Measurements from ENCODE around the gene INSIG2. TPM values are rescaled to one million over a fixed set of nuclear protein-coding genes. Genes with fewer than 3 reads are reported as not detected.

Gene INSIG2
- polyA plus RNA-seq, 1 donor (not counting 4 experiments of a cell fraction or from before 2014, with no cell fraction given) = 28.6 TPM

DNA sequence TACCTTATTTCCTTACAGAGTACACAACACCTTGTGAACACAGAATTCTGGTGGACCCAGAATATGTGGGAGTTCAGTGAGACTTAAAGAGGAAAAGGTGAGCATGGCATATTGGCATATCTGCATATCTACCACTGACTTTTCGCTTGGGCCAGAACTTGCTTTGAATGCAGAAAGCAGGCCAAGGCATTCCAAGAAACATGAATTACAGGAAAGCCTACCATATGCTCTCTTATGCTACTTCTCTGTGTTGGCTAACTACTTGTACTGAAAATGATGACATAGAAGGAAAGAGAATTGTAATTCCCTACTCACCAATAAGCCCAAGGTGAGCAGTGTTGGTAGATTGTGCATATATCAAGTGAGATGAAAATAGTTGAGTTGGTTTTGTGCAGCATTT is 43.0 kb upstream of the INSIG2 start:
- H3K4me1 ChIP-seq (ENCODE audit: control insufficient read depth, extremely low read depth, insufficient read depth, low read length) = peaks cover 9% of the 10 kb centered on the region
- H3K9me3 ChIP-seq (ENCODE audit: control insufficient read depth, low read depth, low read length) = no peaks in the 10 kb centered on the region
- DNase-seq (ENCODE audit: low read depth, low spot score) (no peak), FAIRE-seq (no peak)
- H3K36me3 ChIP-seq (ENCODE audit: control insufficient read depth in 2 of 2, extremely low read depth in 1 of 2, insufficient read depth in 2 of 2, low read length in 2 of 2) = no peaks in the 10 kb centered on the region
- peaks cover 5% of the 10 kb centered on the region for H3K27me3 ChIP-seq (ENCODE audit: control insufficient read depth, extremely low read depth, insufficient read depth, low read length)
- dilution Hi-C loops (cut with MboI; ENCODE audit: extremely low pct_ligation_motif_present, low sequenced_read_pairs) = no loop called here
- H3K27ac ChIP-seq (ENCODE audit: control insufficient read depth, insufficient read depth, low read length) = no peak overlapping the region
- no peak overlapping the region for H3K9ac ChIP-seq (ENCODE audit: control insufficient read depth, extremely low read depth, insufficient read depth, low read length)
- no peak overlapping the region for H3K4me2 ChIP-seq (ENCODE audit: control insufficient read depth, extremely low read depth, insufficient read depth, low read depth, low read length)
- H2AFZ ChIP-seq (ENCODE audit: control insufficient read depth, low read length) = no peak overlapping the region
- H4K20me1 ChIP-seq (ENCODE audit: control insufficient read depth, extremely low read depth, insufficient read depth, low read length) = no peaks in the 10 kb centered on the region
- no peaks in the 10 kb centered on the region for H3K9me1 ChIP-seq (ENCODE audit: control insufficient read depth, extremely low read depth, insufficient read depth, low read length)
- no peak for TF ChIP-seq EZH2 (IDR thresholded peaks at IDR 0.05; ENCODE audit: low read length)
- TF ChIP-seq CTCF (optimal IDR thresholded peaks at IDR 0.05 in 1 of 3, IDR thresholded peaks at IDR 0.05 in 1 of 3, conservative IDR thresholded peaks at IDR 0.05 in 1 of 3; ENCODE audit: extremely low read depth in 1 of 3, insufficient read depth in 2 of 3, low read length in 3 of 3) = no peak
- H3K4me3 ChIP-seq (ENCODE audit: control insufficient read depth in 2 of 3, extremely low read depth in 1 of 3, insufficient read depth in 2 of 3, low read depth in 1 of 3, low read length in 3 of 3) = no peak overlapping the region
- no peaks in the 10 kb centered on the region for H3K79me2 ChIP-seq (ENCODE audit: control insufficient read depth, insufficient read depth, low read length)

- Histone ChIP-seq H3K36me3 (ENCODE audit: control insufficient read depth in 2 of 2, extremely low read depth in 1 of 2, insufficient read depth in 2 of 2, low read length in 2 of 2) (no peaks in the 10 kb centered on the region), H3K4me2 (ENCODE audit: control insufficient read depth, extremely low read depth, insufficient read depth, low read depth, low read length) (no peak overlapping the region), H3K27me3 (ENCODE audit: control insufficient read depth, extremely low read depth, insufficient read depth, low read length) (no peaks in the 10 kb centered on the region), H3K4me3 (ENCODE audit: control insufficient read depth in 2 of 3, extremely low read depth in 1 of 3, insufficient read depth in 2 of 3, low read depth in 1 of 3, low read length in 3 of 3) (no peak overlapping the region), H3K27ac (ENCODE audit: control insufficient read depth, insufficient read depth, low read length) (no peak overlapping the region), H2AFZ (ENCODE audit: control insufficient read depth, low read length) (no peak overlapping the region), H3K9me1 (ENCODE audit: control insufficient read depth, extremely low read depth, insufficient read depth, low read length) (no peaks in the 10 kb centered on the region), H3K79me2 (ENCODE audit: control insufficient read depth, insufficient read depth, low read length) (no peaks in the 10 kb centered on the region), H3K9ac (ENCODE audit: control insufficient read depth, extremely low read depth, insufficient read depth, low read length) (no peak overlapping the region), H4K20me1 (ENCODE audit: control insufficient read depth, extremely low read depth, insufficient read depth, low read length) (no peaks in the 10 kb centered on the region), H3K9me3 (ENCODE audit: control insufficient read depth, low read depth, low read length) (no peaks in the 10 kb centered on the region), H3K4me1 (ENCODE audit: control insufficient read depth, extremely low read depth, insufficient read depth, low read length) (peaks cover 9% of the 10 kb centered on the region)
- DNase-seq (ENCODE audit: low read depth, low spot score) = no peak
- FAIRE-seq = peak; percentile 75
- dilution Hi-C loops (cut with MboI; ENCODE audit: extremely low pct_ligation_motif_present, low sequenced_read_pairs) = no loop called here
- no peak for TF ChIP-seq EZH2 (IDR thresholded peaks at IDR 0.05; ENCODE audit: low read length)
- TF ChIP-seq CTCF (optimal IDR thresholded peaks at IDR 0.05 in 1 of 3, IDR thresholded peaks at IDR 0.05 in 1 of 3, conservative IDR thresholded peaks at IDR 0.05 in 1 of 3; ENCODE audit: extremely low read depth in 1 of 3, insufficient read depth in 2 of 3, low read length in 3 of 3) = peak in 2 of 3 experiments; percentile 45 to 55
Observed at GRCh38 chr2:118046634-118047210, 41.5 kb upstream of the INSIG2 start.
